ENCODE results near the gene WNT1.

WNT1 gene

DNA sequence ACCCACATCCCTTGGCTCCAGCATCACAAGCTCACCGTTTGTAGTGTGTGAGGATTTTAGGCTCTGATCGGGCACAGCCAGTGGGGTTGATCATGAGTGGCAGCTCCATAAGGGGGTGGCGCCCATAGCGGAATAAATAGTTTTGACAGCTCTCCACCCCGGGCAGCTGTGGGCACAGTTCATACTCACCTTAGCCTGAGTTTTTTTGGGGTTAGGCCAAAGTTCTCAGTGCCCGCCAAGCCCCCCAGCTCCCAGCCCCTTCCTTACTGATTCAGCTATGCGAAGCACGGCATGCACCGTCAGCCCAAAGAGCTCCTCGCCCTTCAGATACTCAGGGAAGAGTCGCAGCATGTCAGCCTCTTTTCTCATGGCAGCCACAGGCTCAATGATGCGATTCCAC lies 46.4 kb downstream of the WNT1 start:
- TF ChIP-seq, protein P1, sequence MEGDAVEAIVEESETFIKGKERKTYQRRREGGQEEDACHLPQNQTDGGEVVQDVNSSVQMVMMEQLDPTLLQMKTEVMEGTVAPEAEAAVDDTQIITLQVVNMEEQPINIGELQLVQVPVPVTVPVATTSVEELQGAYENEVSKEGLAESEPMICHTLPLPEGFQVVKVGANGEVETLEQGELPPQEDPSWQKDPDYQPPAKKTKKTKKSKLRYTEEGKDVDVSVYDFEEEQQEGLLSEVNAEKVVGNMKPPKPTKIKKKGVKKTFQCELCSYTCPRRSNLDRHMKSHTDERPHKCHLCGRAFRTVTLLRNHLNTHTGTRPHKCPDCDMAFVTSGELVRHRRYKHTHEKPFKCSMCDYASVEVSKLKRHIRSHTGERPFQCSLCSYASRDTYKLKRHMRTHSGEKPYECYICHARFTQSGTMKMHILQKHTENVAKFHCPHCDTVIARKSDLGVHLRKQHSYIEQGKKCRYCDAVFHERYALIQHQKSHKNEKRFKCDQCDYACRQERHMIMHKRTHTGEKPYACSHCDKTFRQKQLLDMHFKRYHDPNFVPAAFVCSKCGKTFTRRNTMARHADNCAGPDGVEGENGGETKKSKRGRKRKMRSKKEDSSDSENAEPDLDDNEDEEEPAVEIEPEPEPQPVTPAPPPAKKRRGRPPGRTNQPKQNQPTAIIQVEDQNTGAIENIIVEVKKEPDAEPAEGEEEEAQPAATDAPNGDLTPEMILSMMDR (IDR thresholded peaks at IDR 0.05), result no peak
- Histone ChIP-seq H3K27me3 (no peaks in the 10 kb centered on the region), H3K9me3 (no peaks in the 10 kb centered on the region), H3K36me3 (peaks cover 96% of the 10 kb centered on the region), H3K27ac (no peak overlapping the region), H3K4me1 (ENCODE audit: control insufficient read depth in 1 of 2, insufficient read depth in 1 of 2, low read depth in 1 of 2, low read length in 1 of 2) (peaks cover 23 to 29% of the 10 kb centered on the region in 2 experiments), H3K4me3 (ENCODE audit: low read depth in 1 of 2, low read length in 1 of 2) (no peak overlapping the region)

DNA sequence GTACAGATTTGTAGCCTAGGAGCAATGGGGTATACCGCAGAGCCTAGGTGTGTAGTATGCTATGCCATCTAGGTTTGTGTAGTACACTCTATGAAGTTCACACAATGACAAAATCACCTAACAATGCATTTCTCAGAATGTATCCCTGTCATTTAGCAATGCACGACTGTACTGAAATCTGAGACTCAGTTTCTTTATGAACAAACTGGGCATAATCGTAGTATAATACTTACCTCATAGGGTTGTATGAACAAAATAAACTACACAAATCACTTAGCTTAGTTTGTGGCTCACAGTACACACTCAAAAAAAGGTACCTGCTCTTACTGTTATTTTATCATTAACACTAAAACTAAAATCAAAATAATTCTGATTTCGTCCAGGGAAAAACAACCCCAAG lies 47.3 kb downstream of the WNT1 start:
- Histone ChIP-seq H3K4me1 (ENCODE audit: control insufficient read depth in 1 of 2, insufficient read depth in 1 of 2, low read depth in 1 of 2, low read length in 1 of 2) (peaks cover 21 to 25% of the 10 kb centered on the region in 2 experiments), H3K36me3 (peaks cover 100% of the 10 kb centered on the region), H3K4me3 (ENCODE audit: low read depth in 1 of 2, low read length in 1 of 2) (no peak overlapping the region), H3K27ac (no peak overlapping the region), H3K9me3 (no peaks in the 10 kb centered on the region), H3K27me3 (no peaks in the 10 kb centered on the region)
- TF ChIP-seq, protein P1 (IDR thresholded peaks at IDR 0.05), result no peak

GRCh38 chr12:49026101-49026500 lies 48.0 kb downstream of the WNT1 start:
- Histone ChIP-seq H3K36me3 (peaks cover 100% of the 10 kb centered on the region), H3K9me3 (no peaks in the 10 kb centered on the region), H3K27me3 (no peaks in the 10 kb centered on the region), H3K4me3 (ENCODE audit: low read depth in 1 of 2, low read length in 1 of 2) (no peak overlapping the region), H3K4me1 (ENCODE audit: control insufficient read depth in 1 of 2, insufficient read depth in 1 of 2, low read depth in 1 of 2, low read length in 1 of 2) (peaks cover 21 to 24% of the 10 kb centered on the region in 2 experiments), H3K27ac (no peak overlapping the region)
- TF ChIP-seq, protein P1 (IDR thresholded peaks at IDR 0.05), result no peak

DNA sequence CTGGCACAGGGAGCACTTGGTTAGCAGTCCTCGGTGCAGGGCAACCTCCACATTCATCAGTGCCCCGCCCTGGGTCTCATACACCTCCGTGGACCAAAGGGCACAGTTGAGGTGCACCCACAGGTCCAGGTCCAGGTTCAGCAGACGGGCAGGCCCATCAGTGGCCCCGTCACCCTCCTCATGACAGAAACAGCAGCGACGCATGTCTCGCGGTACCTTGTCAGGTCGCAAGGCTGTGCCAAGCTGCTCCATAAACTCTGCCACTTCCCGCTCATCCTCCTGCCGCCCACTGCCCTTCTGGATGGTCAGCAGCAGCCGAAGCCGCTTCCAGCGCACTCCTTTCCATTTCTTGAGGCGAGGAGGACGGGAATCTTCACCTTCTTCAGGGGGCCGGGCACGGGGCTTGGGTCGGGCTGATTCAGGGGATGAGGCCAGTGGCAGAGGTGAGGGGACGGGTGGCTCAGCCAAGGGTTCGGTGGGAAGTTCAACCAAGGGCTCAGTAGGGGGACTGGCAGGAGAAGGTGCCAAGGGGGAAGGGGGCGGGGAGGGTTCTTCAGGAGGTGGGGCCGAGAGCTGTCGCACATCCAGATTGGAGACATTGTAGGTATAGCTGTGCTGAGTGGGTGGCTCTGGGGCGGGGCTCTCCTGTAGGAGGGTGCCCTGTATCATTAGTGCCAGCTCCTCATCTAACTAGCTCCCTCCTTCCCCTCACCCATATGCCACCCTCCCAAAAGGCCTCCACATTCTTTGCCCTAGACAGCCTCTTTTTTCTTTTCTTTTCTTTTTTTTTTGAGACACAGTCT lies 48.8 kb downstream of the WNT1 start:
- TF ChIP-seq, protein P1 (IDR thresholded peaks at IDR 0.05), result no peak
- H3K27me3 ChIP-seq, result no peaks in the 10 kb centered on the region
- peaks cover 21 to 24% of the 10 kb centered on the region in 2 experiments for H3K4me1 ChIP-seq (ENCODE audit: control insufficient read depth in 1 of 2, insufficient read depth in 1 of 2, low read depth in 1 of 2, low read length in 1 of 2)
- H3K9me3 ChIP-seq, result no peaks in the 10 kb centered on the region
- peaks cover 100% of the 10 kb centered on the region for H3K36me3 ChIP-seq
- H3K4me3 ChIP-seq (ENCODE audit: low read depth in 1 of 2, low read length in 1 of 2), result no peak overlapping the region
- peak overlapping the region; percentile 13 for H3K27ac ChIP-seq

DNA sequence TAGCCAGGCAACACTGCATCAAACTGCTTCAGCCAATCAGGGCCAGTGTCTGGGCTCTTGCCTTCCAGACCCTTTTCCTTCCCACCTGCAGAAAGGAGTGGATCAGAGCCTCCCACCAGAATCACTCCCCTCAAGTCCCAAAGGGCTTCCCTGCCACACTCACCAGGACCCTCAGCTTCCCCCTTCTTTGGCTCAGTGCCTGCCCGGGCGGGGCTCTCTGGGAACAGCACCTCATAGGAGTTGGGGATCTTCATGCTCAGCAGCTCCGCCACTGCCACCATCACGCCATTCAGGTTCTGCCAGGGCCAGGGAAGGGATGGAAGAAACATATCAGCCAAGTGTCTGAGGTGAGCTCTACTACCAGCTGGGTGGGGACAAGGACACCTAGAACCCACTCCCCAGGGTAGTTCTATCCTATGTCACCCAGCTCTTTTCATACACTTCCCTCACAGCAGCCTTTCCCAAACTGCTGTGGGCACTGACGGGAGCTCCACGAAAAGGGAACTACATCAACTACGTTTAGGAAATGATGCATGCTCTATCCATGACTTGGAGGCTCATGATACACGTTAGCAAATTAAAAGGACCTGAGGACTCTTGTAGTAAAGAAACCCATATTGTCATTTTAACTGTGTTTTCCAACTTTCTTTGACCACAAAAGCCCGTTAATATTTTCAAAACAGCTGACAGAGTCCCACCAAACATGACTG lies 49.9 kb downstream of the WNT1 start:
- TF ChIP-seq, protein P1 (IDR thresholded peaks at IDR 0.05), result no peak
- H3K4me3 ChIP-seq (ENCODE audit: low read depth in 1 of 2, low read length in 1 of 2), result no peak overlapping the region
- H3K36me3 ChIP-seq, result peaks cover 100% of the 10 kb centered on the region
- no peaks in the 10 kb centered on the region for H3K9me3 ChIP-seq
- H3K27ac ChIP-seq, result peak overlapping the region; percentile 73
- H3K27me3 ChIP-seq, result no peaks in the 10 kb centered on the region
- peaks cover 21 to 24% of the 10 kb centered on the region in 2 experiments for H3K4me1 ChIP-seq (ENCODE audit: control insufficient read depth in 1 of 2, insufficient read depth in 1 of 2, low read depth in 1 of 2, low read length in 1 of 2)

Data from neutrophil (primary cell).